HEK293 (cell line): Measurements from ENCODE around the gene HFM1.
"Not testable (repeated sequence)": the region's sequence is repeated elsewhere in the genome, so short reads cannot be mapped to it uniquely, and the experiment has no call there.

Experiments
- CTCF ChIP-seq: fragments of 450-650 bp; formaldehyde crosslinking; IDR thresholded peaks from 2 replicates; pipeline ENCODE4 v1.5.1; 2016; ENCODE audit warnings: missing biosample characterization, missing genetic modification characterization
- GFI1B ChIP-seq: fragments of 450-650 bp; formaldehyde crosslinking; IDR thresholded peaks from 2 replicates; pipeline ENCODE4 v1.5.1; 2016; ENCODE audit warnings: missing biosample characterization, missing genetic modification characterization
- GLI4 ChIP-seq: fragments of 450-650 bp; formaldehyde crosslinking; IDR thresholded peaks from 2 replicates; pipeline ENCODE4 v1.5.1; 2016; ENCODE audit warnings: missing biosample characterization, missing genetic modification characterization
- YY1 ChIP-seq: fragments of 450-650 bp; formaldehyde crosslinking; IDR thresholded peaks from 2 replicates; pipeline ENCODE4 v1.5.1; 2018; ENCODE audit warnings: missing biosample characterization, missing genetic modification characterization

GRCh38 chr1:91372230-91372629 lies 32.4 kb downstream of the HFM1 start:
- not testable (repeated sequence) for TF ChIP-seq CTCF; GFI1B (tag by site-specific recombination); GLI4 (tag by site-specific recombination); YY1 (tag by site-specific recombination)
